HL-60 (cell line): ENCODE data around the gene CDH19.

Experiments
- POLR2AphosphoS5 ChIP-seq: IDR thresholded peaks from 2 replicates; pipeline ENCODE4 v1.6.1; 2012; ENCODE audit warnings: low read depth
- SPI1 ChIP-seq: IDR thresholded peaks from 2 replicates; pipeline ENCODE4 v1.6.1; 2012; ENCODE audit warnings: low read depth, mild to moderate bottlenecking, borderline replicate concordance
- TF ChIP-seq, protein P1 (sequence below): IDR thresholded peaks from one replicate; pipeline ENCODE4 v1.5.1; 2011; ENCODE audit warnings: low read length, control low read depth, inconsistent platforms; ENCODE audit not compliant: insufficient read depth
- TF ChIP-seq, protein P2 (sequence below): IDR thresholded peaks from 2 replicates; pipeline ENCODE4 v1.6.1; 2012; ENCODE audit warnings: low read depth; ENCODE audit not compliant: insufficient replicate concordance

DNA sequence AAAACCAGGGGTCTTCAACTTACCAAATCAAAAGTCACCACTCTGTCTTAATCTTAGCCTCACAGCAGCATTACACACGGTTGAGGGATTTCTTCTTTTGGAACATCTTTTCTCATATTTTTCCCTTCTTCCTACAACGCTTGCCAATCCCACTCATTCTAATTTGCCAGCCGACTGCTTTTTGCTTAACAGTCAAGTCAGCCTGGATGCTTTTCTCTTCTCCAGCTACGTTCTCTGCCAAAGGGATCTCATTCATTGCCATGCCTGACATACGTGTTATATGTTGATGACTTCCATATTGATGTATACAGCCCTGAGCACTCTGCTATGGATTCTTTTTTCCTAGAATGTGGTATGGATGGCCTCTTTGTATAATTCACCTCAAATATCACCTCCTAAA, 37.3 kb downstream of the CDH19 start:
- TF ChIP-seq, protein P1, sequence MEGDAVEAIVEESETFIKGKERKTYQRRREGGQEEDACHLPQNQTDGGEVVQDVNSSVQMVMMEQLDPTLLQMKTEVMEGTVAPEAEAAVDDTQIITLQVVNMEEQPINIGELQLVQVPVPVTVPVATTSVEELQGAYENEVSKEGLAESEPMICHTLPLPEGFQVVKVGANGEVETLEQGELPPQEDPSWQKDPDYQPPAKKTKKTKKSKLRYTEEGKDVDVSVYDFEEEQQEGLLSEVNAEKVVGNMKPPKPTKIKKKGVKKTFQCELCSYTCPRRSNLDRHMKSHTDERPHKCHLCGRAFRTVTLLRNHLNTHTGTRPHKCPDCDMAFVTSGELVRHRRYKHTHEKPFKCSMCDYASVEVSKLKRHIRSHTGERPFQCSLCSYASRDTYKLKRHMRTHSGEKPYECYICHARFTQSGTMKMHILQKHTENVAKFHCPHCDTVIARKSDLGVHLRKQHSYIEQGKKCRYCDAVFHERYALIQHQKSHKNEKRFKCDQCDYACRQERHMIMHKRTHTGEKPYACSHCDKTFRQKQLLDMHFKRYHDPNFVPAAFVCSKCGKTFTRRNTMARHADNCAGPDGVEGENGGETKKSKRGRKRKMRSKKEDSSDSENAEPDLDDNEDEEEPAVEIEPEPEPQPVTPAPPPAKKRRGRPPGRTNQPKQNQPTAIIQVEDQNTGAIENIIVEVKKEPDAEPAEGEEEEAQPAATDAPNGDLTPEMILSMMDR = no peak
- TF ChIP-seq POLR2AphosphoS5 (no peak), SPI1 (no peak)
- TF ChIP-seq, protein P2, sequence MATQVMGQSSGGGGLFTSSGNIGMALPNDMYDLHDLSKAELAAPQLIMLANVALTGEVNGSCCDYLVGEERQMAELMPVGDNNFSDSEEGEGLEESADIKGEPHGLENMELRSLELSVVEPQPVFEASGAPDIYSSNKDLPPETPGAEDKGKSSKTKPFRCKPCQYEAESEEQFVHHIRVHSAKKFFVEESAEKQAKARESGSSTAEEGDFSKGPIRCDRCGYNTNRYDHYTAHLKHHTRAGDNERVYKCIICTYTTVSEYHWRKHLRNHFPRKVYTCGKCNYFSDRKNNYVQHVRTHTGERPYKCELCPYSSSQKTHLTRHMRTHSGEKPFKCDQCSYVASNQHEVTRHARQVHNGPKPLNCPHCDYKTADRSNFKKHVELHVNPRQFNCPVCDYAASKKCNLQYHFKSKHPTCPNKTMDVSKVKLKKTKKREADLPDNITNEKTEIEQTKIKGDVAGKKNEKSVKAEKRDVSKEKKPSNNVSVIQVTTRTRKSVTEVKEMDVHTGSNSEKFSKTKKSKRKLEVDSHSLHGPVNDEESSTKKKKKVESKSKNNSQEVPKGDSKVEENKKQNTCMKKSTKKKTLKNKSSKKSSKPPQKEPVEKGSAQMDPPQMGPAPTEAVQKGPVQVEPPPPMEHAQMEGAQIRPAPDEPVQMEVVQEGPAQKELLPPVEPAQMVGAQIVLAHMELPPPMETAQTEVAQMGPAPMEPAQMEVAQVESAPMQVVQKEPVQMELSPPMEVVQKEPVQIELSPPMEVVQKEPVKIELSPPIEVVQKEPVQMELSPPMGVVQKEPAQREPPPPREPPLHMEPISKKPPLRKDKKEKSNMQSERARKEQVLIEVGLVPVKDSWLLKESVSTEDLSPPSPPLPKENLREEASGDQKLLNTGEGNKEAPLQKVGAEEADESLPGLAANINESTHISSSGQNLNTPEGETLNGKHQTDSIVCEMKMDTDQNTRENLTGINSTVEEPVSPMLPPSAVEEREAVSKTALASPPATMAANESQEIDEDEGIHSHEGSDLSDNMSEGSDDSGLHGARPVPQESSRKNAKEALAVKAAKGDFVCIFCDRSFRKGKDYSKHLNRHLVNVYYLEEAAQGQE = no peak
